ENCODE results near the gene DUSP3.

The DUSP3 gene

DNA sequence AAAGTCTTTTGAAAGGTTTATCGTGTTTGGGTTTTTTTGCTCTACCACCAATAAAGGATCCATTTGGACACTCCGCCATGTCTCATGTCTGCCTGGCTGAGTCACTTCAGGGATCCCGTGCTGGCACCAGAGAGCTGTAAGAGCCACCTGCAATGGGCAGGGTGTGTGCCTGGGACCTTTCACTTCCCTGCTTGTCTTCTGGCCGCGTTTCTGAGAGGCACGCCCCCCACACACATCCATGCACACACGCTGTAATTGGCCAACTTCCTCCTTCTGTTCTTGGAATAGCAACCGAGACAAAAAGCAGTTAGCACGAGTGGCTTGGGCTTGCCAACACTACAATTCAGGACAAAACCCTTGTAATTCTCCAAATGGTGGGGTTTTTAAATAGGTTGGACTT is 10.4 kb downstream of the DUSP3 start:
- DNase-seq: no peak

DNA sequence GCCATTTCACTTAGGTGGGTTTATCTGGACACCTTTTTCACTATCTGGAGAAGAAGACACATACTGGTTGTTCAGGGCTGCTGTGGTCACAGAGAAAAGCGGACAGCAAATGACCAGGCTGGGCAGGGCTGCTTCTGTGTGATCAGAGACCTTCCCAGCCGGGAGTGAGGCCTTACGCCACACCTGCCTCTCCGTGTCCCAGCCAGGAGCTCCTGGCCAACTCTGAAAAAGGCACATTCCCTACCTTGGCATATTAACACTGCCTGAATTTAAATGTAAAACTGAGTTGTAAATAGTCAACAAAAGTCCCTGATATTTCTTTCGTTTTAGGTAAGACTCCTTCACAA is 11.1 kb downstream of the DUSP3 start:
- DNase-seq: no peak

DNA sequence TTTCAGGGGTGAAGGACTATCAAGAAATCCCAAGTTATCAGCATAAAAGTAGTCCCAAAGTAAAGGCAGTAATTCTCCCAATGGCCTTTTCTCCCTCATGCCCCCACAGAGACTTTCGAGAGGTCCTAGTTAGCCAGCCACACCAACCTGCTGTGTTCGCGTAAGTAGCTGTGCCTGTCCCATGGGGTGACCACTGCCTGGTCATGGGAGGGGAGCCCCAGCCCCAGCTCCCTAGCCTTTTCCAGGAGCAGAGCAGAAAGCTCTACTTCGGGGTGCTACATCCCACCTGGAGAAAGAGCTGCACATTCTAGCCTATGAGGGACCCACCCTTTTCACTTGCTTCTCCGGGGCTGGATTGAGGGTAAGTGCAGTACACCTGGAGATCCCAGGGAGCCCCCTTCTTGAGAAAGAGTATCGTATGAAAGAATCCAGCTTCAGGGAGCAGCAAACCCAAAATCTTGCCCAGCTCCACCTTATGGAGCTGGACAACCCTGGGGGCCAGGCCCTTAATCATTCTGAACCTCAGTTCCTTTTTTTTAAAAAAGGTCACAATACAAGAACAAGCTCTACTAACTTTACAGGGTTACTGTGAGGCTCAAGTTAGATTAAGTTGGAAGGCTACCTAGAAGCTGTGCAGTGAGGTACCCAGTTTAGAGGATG is 11.6 kb downstream of the DUSP3 start:
- DNase-seq: no peak

DNA sequence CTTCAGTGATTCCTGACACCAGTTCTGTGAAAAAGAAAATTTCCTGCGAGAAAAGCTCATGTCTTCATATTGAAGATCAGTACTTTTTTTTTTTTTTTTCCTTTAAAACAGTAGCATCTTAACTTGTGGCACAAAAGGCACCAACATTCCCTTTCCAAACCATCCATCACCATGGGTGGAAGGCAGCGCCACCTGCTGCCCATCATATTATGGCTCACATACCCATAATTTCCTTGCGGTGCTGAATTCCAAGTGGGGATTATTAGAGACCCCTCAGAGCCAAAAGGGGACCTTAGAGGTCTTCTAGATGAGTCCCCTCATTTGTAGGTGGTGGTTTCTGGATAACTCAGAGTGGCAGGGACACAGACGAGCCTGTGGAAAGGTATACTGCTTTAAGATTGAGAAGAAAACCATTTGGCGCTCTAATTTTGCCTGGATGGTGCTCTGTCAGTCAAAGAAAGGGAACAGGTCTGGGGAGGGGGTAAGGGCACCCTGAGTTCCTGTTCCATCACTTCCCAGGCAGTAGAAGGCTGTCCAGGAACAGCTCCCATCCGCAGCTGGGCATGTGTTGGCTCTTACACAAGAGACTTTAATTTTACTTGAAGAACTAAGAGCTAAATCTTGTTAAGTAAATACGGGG is 12.2 kb downstream of the DUSP3 start:
- DNase-seq: no peak

DNA sequence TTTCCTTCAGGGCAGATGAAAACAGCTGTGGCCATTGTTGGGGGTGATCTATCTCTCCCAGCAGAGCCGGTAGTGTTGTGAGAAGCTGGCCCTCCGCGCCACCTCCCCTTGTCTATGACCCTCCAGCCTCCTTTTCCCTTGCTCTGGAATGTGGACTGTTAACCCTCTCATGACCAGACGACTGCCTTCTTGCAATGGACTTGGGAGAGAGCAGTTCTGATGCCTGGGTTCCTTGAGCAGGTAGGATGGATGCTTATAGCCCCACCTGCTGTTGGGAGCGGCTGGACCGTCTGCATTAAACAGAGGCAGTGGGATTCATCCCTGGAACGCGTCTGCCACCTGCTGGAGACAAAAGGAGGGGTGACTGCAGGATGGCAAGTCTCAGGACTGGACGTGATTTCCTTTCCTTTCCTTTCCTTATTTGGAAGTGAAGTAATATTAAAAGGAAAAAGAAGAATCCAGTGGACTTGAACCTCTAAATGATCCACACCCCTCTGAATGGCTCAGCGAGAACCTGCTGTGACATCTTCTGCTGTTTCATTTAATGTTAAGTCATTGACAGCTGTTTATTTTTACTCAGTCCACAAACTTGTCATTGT is 18.4 kb downstream of the DUSP3 start:
- peak; percentile 93 for DNase-seq

DNA sequence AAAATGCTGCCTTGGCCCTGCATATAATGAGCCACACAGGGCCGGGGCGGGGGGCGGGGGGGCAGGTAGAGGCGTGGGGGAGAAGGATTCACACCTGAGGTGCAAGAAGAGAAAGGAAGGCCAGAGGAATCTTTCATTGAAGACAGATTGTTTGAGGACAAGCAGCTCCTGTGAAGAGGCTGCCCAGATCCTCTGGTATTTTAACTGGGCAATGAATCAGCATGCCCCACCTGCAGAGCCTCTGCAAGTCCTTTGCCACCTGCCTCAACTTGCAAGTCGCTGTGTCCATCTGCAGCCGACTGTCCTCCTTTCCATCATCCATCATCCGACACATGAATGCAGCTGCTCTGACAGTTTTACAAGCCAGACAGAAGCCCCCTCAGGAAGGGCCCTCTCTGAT is 18.9 kb downstream of the DUSP3 start:
- no peak for DNase-seq

DNA sequence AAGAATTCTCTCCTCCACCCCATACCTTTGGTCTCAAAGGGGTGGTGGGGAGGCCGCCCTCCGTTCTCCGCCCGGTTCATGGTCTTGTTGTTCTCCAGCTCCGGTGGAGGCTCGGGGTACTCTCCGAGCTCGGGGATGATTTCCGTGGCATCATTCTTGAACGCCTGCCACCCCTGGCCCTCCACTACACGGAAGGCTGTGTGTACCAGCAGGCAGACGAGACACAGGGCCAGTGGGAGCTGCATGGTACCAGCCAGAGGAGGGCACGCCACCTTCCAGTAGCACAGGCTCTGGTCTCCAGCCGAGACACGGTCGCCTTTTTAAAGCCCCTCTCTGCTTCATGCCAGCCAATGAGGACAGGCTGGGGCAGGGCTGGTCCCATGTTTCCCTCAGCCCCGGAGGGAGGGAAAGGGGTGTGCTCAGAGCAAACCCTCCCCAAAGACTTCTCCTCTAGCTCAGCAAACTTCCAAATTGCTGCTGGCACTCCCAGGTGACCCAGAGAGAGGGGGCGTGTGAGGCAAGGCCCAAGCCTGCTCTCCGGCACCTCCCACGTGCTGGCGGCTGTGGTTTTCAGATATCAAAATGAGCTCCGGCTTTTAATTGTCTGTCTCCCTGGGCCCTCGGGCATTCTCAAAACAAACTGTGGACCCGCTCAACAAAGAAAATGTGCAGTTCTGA is 20.1 kb downstream of the DUSP3 start, which contains the start of gene SOST:
TSS of gene SOST (minus strand) at position 295 of the 678 bp plus-strand sequence. CDS start at position 245, 50 bp downstream.
- no peak for DNase-seq

DNA sequence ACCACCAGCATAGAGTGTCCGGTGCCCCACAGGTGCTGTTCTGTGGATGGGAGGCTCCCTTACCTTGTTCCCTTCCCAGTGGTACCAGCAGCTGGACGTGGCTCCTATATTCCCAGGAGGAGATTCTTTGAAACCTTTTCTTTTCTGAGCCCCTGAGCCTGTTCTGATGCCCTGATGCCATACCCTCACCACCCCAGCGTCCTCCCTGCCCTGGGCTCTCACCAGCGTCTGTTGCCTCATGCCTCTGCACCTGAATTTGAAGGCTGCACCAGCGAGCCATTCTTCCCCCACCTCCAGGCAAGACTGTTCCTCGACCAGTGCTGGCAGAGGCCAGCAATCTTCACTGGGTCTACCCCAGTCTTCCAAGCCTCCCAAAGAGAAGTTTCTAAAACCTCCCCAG is 20.7 kb downstream of the DUSP3 start:
- DNase-seq: no peak

DNA sequence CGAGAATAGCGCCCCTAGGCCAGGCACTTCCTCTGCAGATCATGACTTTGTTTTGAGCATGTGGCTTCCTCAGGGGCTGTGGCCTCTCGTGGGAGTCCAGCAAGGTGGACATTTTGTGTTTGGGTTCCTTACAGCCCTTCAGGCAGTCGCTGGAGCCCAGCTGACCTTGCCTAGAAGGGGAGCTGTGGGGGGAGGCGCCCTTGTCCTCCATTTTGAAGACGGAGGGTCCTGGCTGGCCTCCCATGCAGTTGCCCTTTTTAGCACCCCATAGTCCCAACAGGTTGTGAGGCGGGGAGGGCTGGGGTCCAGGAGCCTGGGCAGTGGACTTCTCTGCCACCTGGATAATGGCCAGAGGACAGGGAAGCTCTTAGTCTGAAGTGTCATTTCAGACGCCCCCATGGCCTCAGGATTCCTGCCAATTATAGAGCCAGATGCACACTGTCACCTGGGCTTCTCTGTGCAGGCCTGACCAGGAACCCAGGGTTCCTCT is 21.6 kb downstream of the DUSP3 start:
- no peak for DNase-seq

DNA sequence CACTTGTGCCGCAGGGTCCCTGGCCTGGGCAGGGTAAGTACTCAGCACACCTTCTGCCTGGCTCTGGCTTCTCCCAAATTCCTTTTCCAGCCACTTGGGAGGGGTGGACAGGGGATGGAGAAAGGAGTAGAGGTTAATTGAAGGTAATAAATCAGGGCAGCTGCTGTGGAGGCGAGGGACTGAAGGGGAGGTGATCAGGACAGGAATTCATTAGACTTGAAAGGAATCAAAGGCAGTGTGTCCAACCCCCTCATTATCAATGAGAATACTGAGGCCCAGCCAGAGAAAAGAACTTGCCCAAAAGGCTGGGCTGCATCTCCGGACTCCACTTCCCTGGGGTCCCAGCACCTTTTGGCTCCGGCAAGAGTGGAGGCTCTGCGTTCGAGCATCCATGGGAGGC is 22.6 kb downstream of the DUSP3 start:
- DNase-seq: no peak

DNA sequence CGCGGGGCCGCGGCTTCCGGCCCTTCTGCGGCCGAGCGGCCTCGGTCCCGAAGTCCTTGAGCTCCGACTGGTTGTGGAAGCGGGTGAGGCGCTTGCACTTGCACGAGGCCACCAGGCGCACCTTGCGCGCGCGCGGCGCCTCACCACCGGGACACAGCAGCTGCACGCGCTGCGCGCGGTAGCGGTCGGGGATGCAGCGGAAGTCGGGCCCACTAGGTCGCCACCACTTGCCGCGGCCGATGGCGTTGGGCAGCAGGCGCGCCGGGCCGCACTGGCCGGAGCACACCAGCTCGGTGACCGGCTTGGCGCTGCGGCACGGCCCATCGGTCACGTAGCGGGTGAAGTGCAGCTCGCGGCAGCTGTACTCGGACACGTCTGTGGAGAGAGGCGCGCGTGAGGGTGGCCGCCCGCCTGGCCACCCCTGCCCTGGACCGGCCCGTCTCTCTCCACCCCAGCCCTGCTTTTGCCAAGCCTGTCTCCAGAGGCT is 23.3 kb downstream of the DUSP3 start:
- peak; percentile 57 for DNase-seq

DNA sequence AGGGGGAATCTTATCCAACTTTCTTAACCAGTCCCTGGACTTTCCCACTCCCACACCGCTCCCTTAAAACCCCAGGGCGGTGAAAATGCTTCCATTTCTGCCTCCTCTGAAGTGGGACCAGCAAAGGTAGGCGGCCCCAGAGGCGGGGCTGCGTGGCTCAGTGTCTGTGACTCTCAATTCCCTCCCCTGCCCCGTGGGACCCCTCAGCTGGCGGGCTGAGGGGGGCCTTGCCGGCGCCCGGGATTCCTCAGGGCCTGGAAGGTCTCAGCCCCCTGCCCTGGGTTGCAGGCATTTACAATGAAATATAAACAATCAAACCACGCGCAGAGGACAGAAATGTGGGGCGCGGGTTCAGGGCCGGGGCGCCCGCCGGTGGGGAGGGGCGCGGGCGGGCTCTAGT is 23.8 kb downstream of the DUSP3 start:
- no peak for DNase-seq

DNA sequence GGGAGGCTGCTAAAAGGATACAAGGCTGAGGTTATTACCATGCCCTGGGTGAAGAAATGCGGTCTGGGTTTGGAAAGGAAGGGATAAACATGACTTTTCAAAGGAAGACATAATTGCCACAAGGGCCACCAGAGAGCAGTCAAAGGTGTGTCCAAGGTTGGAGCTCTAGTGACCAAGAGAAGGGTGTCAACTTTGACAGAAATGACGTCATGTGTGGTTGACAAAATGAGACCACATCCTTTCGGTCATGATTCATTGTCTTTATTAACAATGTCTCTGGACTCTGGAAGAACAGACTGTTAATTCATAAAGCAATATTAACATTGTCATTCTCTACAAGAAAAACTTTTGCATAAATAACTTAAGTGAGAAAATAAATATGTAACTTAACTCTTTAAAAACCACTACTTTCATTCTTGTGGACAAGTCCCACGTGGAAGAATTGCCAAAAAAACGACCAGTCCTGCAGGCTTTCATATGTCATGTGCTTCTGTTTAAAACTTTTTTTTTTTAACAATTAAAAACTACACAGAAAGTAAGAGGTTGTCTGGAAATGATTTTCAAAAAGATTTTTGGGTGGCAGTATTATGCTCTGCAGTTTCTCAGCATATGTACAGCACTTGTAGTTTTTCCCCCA is 25.2 kb downstream of the DUSP3 start:
- no peak for DNase-seq

DNA sequence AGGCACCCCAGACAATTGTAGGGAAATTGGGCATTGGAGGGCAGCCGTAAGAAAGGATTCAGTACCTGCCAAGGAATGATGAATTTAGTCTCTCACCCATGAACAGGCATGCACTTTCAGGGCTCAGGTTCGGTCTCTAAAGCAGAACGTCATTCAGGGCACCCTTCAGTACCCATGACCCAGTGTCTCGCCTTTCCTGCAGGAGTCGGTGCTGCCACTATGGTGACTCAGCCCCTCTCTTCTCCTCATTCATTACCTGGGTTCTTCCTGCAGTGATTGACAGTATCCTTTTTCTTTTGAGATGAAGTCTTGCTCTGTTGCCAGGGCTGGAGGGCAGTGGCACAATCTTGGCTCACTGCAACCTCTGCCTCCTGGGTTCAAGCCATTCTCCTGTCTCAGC is 28.6 kb downstream of the DUSP3 start:
- no peak for DNase-seq

DNA sequence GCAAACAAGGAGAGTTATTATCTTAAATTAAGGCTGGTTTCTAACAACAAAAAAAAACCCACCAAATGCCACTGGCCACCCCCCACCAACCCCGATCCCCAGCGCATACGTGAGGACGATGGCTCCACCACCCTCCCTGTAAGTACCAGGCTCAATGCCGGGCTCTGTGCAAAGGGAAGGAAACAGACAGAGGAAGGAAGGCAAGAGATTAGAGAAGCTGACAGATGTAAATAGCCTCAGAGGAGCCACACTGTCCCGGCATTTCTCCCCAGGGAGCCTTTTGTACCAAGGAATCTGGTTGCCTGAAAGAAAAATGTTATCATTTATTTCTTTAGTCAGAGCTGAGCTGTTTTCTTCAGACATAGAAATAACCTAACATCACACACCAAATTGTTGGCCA is 33.2 kb downstream of the DUSP3 start:
- DNase-seq: no peak

DNA sequence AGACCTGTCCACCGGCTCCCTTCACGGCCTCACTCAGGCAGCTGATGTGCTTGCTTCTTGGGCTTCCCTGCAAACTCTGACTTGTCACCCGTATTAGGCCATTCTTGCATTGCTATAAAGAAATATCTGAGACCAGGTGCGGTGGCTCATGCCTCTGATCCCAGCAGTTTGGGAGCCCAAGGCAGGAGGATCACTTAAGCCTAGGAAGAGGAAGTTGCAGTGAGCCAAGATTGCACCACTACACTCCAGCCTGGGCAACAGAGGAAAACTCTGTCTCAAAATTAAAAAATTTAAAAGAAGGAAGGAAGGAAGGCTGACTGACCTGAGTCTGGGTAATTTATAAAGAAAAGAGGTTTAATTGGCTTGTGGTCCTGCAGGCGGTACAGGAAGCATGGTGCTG is 37.1 kb downstream of the DUSP3 start:
- DNase-seq: no peak

DNA sequence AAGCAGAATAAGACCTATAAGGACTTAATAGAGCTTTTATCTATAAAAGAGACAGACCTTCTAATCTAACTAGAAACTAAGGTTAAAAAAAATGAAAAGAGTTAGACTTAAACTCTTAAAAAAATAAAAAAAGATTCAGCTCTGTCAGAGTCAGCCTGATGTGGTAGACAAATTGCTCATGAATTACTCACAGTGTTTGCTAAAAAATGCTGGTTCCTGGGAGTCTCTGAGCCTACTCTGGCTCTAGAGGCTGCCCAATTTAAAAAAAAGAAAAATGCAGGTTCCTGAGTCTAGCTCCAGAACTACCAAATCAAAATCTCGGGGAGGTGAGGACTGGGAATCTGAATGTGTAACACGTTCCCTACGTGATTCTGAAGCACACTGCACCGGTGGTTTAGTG is 38.2 kb downstream of the DUSP3 start:
- no peak for DNase-seq

DNA sequence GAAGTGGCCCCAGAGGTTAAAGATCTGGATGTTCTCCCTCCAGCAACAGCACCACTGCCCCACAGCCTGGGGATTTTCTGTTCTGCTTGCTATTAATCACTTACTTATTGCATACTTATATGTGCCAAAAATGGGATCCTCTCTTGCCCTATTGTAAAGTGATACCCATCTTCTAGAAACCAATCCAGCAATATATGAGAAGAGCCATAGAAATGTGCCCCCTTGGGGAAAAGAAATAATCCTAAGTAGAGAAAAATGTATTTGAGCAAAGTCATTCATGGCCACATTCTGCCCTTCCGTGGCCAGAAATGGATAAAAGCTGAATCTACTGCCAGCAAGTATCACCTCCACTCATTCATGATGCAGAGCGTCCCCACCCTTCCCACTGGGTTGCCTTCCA is 41.1 kb downstream of the DUSP3 start:
- no peak for DNase-seq

DNA sequence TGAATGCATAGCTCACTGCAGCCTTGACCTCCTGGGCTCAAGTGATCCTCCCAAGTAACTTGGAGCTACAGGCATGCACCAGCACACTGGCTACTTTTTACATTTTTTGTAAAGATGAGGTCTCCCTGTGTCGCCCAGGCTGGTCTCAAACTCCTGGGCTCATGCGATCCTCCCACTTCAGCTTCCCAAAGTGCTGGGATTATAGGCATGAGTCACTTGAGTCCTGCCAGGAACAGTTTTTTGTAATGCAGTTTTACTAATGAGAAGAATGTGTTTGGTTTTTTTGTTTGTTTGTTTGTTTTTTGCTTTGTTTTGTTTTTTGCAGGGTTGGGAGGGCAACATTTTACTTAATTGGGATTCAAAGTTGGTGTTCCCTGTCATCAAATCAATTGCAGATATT is 42.4 kb downstream of the DUSP3 start:
- DNase-seq: no peak

DNA sequence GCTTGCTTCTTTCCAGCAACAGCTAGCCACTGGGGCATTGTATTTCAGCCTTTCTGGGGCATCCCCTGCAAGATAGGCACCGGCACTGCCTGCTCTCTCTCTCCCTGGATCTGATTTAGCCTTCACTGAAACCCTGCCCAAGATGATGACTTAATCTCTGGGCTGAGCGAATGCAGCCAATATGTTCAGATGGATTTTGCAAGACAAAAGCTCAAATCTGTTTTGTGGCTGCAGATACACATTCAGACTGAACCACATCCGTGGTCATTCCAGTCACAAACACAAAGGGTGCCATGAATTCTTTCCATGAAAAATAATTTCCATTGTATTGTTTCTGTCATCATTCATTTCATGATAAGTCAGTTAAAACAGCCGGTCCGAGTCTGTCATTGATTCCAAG is 44.4 kb downstream of the DUSP3 start:
- no peak for DNase-seq

DNA sequence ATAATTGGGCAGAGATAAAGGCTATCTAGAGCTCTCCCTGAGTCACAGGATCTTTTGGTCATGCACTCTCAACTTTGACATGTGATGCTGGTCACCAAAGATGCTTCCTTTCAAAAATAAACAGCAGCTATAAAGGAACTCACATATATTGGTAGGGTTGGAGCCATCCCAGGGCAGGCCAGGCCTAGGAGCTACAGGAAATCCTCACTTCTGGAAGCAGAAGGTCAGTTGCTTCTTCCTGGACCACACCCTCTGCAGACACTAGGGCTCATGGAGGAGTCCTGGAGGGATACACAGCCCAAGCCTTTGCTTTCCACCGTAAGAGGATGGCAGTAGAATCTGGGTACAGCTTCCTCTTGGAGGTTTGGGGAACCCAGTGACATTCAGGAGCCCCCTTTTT is 44.8 kb downstream of the DUSP3 start:
- DNase-seq: no peak

DNA sequence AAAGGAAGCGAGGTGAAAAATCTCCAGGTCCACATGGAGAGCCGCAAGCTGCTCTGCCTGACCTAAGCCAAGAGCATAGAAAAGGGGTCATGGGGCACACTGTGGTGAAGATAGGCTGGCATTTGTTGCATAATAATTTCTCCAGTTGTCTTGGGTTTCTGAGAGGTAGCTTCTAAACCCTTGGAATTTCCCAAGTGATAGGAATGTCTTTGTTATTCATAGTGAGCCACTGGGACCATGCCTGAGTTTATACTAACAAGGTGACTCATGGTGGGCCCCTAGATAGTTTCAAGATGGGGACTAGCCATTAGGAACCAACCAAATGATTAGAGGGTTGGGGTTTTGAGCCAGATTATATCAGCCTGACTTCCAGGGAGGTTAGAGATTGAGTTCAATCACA is 45.8 kb downstream of the DUSP3 start:
- DNase-seq: no peak

DNA sequence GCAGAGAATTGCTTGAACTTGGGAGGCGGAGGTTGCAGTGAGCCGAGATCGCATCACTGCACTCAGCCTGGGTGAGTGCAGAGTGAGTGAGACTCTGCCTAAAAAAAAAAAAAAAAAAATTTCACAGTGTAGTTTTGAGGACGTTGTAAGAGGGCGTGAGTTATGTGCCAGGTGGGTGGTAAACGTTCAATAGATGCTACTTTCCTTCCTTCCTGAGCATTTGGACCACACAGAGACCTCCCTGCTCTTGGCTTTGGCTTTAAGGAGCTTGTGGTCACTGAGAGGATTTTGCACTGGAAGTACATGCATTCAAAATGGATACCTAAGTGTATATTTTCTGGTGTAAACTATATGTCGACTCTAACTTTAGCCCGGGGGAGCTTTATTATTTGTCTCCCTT is 50.7 kb downstream of the DUSP3 start:
- DNase-seq: no peak
